Adrenal gland (tissue), 12 donors: ENCODE measurements around the gene PAPSS1. TPM values are rescaled to one million over a fixed set of nuclear protein-coding genes. Genes with fewer than 3 reads are reported as not detected.

Source experiments
- DNase-seq, 7 donors: peaks; one replicate each; pipeline ENCODE4 v3.0.0-alpha.2; 2019 to 2020
- H3K27ac ChIP-seq, 5 donors: fragments of 200-600 bp; sonication (generic) in 4 of 5; 1 replicate in 3 of 5; 2 replicates in 2 of 5; pipeline versions ENCODE4 v1.5.1 to v1.8.0; 2016 to 2020; ENCODE audit warnings: mild to moderate bottlenecking in 1 of 5
- H3K27me3 ChIP-seq: fragments of 200-600 bp; 2 replicates; pipeline ENCODE4 v1.8.0; 2021
- H3K36me3 ChIP-seq, 2 donors: fragments of 200-600 bp; replicated peaks in 1 of 2; 1 replicate in 1 of 2; 2 replicates in 1 of 2; pipeline versions ENCODE4 v1.5.1 to v1.8.0; 2018 to 2022
- H3K4me1 ChIP-seq, 2 donors: fragments of 200-600 bp; replicated peaks in 1 of 2; 1 replicate in 1 of 2; 2 replicates in 1 of 2; pipeline versions ENCODE4 v1.5.1 to v1.8.0; 2018 to 2021
- H3K4me3 ChIP-seq, 4 donors: fragments of 200-600 bp; sonication (generic) in 3 of 4; one replicate each; pipeline ENCODE4 v1.5.1; 2016 to 2018
- H3K9me3 ChIP-seq, 3 donors: fragments of 200-600 bp; sonication (generic) in 1 of 3; replicated peaks in 1 of 3; 1 replicate in 2 of 3; 2 replicates in 1 of 3; pipeline versions ENCODE4 v1.5.1 to v1.8.0; 2016 to 2021
- POLR2A ChIP-seq, 2 donors: fragments of 450-650 bp; IDR thresholded peaks; one replicate each; pipeline ENCODE4 v1.6.1; 2017; ENCODE audit warnings: antibody characterized with exemption in 2 of 2, mild to moderate bottlenecking in 2 of 2, moderate library complexity in 1 of 2
- WGBS, 4 donors: extraction: QIAGEN DNeasy Blood & Tissue Kit in 2 of 4; methylation state at CpG; one replicate each; pipeline versions ENCODE4 v1.1.5 to v1.1.7; 2013 to 2017; 5-methylcytosine and 5-hydroxymethylcytosine counted together
- intact Hi-C, 2 donors: fragments of 100-400 bp; cut with DNase I; formaldehyde crosslinking; loops; one replicate each; pipeline versions ENCODE4 v1.14.1 to v1.15.0; 2022 to 2023
- polyA plus RNA-seq, 3 donors: library from polyadenylated mRNA; stranded (reverse); fragments of 200-250 nt in 2 of 3; fragments of 350-450 nt in 1 of 3; fragmentation: Illumina TruSeq in 1 of 3; extraction: RNeasy Lipid Tissue Mini Kit (QIAGEN cat#74804) in 1 of 3; gene quantifications; one replicate each; pipeline ENCODE4 v1.2.3, GENCODE V29; 2013 to 2014
- total RNA-seq, 9 donors: library from RNA; depleted of rRNA in 4 of 9; stranded (reverse); fragments of >200 nt in 4 of 9; fragments of 120-200 nt in 1 of 9; fragmentation: NEBNext Ultra II Directional in 1 of 9; extraction: Animal tissue kit (Norgen Biotek cat#: 25700) in 1 of 9; gene quantifications; one replicate each; pipeline versions ENCODE4 v1.1.0 to v1.2.4, GENCODE V29; 2013 to 2023
- TF ChIP-seq, protein P1 (sequence below), 6 experiments: fragments of 450-650 bp in 4 of 6; fragments of 200-600 bp in 2 of 6; sonication (generic) in 1 of 6; IDR thresholded peaks; 1 replicate in 5 of 6; 2 replicates in 1 of 6; pipeline versions ENCODE4 v1.5.1 to v1.8.0; 2016 to 2021; ENCODE audit warnings: antibody characterized with exemption in 6 of 6, mild to moderate bottlenecking in 2 of 6, moderate library complexity in 1 of 6
- donor health status: healthy with polysubstance abuse.
- donor health status: Bipolar disorder and iron deficiency.
- donor health status: DM: yes; HTN: yes; CAD: no.
- donor health status: DM: no; HTN: no; CAD: no.
- donor health status: DM: no; HTN: no; CAD: no.
- donor health status: DM: yes; HTN: yes; CAD: no.

PAPSS1 gene
- total and polyA plus RNA-seq, 12 donors: 13.1 to 22.6 (median 17.4) TPM

GRCh38 chr4:107600983-107601382, 119.1 kb downstream of the PAPSS1 start:
- Histone ChIP-seq H3K4me3 (no peak overlapping the region), H3K27ac (no peak overlapping the region), H3K27me3 (no peaks in the 10 kb centered on the region), H3K4me1 (no peaks in the 10 kb centered on the region), H3K9me3 (no peaks in the 10 kb centered on the region), H3K36me3 (no peaks in the 10 kb centered on the region)
- no peak for DNase-seq
- intact Hi-C loops: no loop called here
- TF ChIP-seq, protein P1, sequence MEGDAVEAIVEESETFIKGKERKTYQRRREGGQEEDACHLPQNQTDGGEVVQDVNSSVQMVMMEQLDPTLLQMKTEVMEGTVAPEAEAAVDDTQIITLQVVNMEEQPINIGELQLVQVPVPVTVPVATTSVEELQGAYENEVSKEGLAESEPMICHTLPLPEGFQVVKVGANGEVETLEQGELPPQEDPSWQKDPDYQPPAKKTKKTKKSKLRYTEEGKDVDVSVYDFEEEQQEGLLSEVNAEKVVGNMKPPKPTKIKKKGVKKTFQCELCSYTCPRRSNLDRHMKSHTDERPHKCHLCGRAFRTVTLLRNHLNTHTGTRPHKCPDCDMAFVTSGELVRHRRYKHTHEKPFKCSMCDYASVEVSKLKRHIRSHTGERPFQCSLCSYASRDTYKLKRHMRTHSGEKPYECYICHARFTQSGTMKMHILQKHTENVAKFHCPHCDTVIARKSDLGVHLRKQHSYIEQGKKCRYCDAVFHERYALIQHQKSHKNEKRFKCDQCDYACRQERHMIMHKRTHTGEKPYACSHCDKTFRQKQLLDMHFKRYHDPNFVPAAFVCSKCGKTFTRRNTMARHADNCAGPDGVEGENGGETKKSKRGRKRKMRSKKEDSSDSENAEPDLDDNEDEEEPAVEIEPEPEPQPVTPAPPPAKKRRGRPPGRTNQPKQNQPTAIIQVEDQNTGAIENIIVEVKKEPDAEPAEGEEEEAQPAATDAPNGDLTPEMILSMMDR (IDR thresholded peaks at IDR 0.05): no peak
- no peak for TF ChIP-seq POLR2A (IDR thresholded peaks at IDR 0.05)

DNA sequence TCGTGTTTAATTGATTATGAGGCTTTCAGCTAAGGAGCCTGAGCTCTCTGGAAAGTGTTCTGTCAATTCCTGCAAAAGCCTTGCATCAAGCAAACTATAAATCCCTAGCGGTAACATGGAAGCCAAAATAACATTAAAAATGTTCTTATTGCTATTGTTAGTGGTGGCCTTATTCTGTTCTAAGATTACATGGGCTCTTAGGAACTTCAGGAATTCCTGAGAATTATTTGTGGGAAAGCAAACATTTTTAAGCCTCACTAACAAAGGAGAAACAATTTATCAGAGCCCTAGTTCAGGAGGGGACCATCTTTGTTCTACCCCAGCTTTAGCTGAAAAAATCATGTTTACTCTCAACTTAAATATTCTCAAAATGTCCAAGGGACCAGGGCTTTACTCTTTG, 119.6 kb downstream of the PAPSS1 start:
- TF ChIP-seq, protein P1 (IDR thresholded peaks at IDR 0.05): no peak
- no peak for TF ChIP-seq POLR2A (IDR thresholded peaks at IDR 0.05)
- no peak overlapping the region for H3K4me3 ChIP-seq
- H3K36me3 ChIP-seq: no peaks in the 10 kb centered on the region
- no peaks in the 10 kb centered on the region for H3K9me3 ChIP-seq
- DNase-seq: no peak
- H3K27me3 ChIP-seq: no peaks in the 10 kb centered on the region
- 64 to 69% (median 67%) methylated on average over 2 of the region's 2 CpGs for WGBS, 4 donors
- intact Hi-C loops: no loop called here
- H3K27ac ChIP-seq: no peak overlapping the region
- no peaks in the 10 kb centered on the region for H3K4me1 ChIP-seq

- no peak for TF ChIP-seq POLR2A (IDR thresholded peaks at IDR 0.05)
- TF ChIP-seq, protein P1 (IDR thresholded peaks at IDR 0.05): no peak
- no peaks in the 10 kb centered on the region for H3K9me3 ChIP-seq
- WGBS, 4 donors: 38 to 49% (median 43%) methylated on average over 3 of the region's 3 CpGs
- H3K27ac ChIP-seq: no peak overlapping the region
- H3K36me3 ChIP-seq: no peaks in the 10 kb centered on the region
- no peaks in the 10 kb centered on the region for H3K27me3 ChIP-seq
- H3K4me1 ChIP-seq: no peaks in the 10 kb centered on the region
- DNase-seq: no peak
- intact Hi-C loops: no loop called here
- H3K4me3 ChIP-seq: no peak overlapping the region
Observed at GRCh38 chr4:107599841-107600240, 120.2 kb downstream of the PAPSS1 start.

GRCh38 chr4:107593230-107593629, 126.8 kb downstream of the PAPSS1 start:
- DNase-seq: no peak
- Histone ChIP-seq H3K4me1 (no peaks in the 10 kb centered on the region), H3K9me3 (peaks cover 0 to 7% (median 4%) of the 10 kb centered on the region in 3 donors), H3K4me3 (no peak overlapping the region), H3K36me3 (no peaks in the 10 kb centered on the region), H3K27me3 (no peaks in the 10 kb centered on the region), H3K27ac (no peak overlapping the region)
- 44 to 63% (median 59%) methylated on average over 1 of the region's 1 CpG for WGBS, 4 donors
- TF ChIP-seq POLR2A (IDR thresholded peaks at IDR 0.05): no peak
- TF ChIP-seq, protein P1 (IDR thresholded peaks at IDR 0.05): no peak
- intact Hi-C loops: no loop called here
